Heart left ventricle (tissue), 13 donors: ENCODE measurements around the gene KLHL8.

ENCODE experiments used
- CTCF ChIP-seq, 12 donors: fragments of 200-600 bp; sonication (generic) in 4 of 12; IDR thresholded peaks; one replicate each; pipeline versions ENCODE4 v1.5.0 to v1.8.0; 2018 to 2022; ENCODE audit warnings: antibody characterized with exemption in 12 of 12, mild to moderate bottlenecking in 5 of 12
- POLR2A ChIP-seq, 2 donors: fragments of 450-650 bp; IDR thresholded peaks; one replicate each; pipeline ENCODE4 v1.6.1; 2017; ENCODE audit warnings: antibody characterized with exemption in 2 of 2, mild to moderate bottlenecking in 2 of 2, moderate library complexity in 2 of 2
- donor health status: ischemic (EF 13 %, LVEDD 7.1; RV severe dilation, severe dysfunction).
- donor health status: DM: no; HTN: yes; CAD: no.
- donor health status: DM: no; HTN: no; CAD: no.
- donor health status: ischemic (EF 25% LVEDD 6.9; RV normal size, moderate dysfunction).
- donor health status: ischemic (EF 25% LVEDD 5.7; RV mildly dilated, moderate dysfunction).
- donor health status: ischemic (EF 35%, LVEDD 5.7; RV mildly dilated, moderate dysfunction).
- donor health status: nonischemic (EF 11% LVEDD 7.7; RV severe dilation, severe dysfunction).
- donor health status: DM: yes; HTN: yes; CAD: no.
- donor health status: PGD.
- donor health status: ischemic (EF 29% LVEDD 5.4; RV normal size, mild dysfunction).
- donor health status: nonischemic (EF 23%, LVEDD 6.1; RV moderate dilation, normal function).

GRCh38 chr4:87196927-87197326 lies 23.5 kb downstream of the KLHL8 start:
- TF ChIP-seq CTCF (IDR thresholded peaks at IDR 0.05), result no peak
- no peak for TF ChIP-seq POLR2A (IDR thresholded peaks at IDR 0.05)
